ENCODE measurements around the gene ABCA1.
"Not testable (repeated sequence)": the region's sequence is repeated elsewhere in the genome, so short reads cannot be mapped to it uniquely, and the experiment has no call there.

Gene ABCA1

DNA sequence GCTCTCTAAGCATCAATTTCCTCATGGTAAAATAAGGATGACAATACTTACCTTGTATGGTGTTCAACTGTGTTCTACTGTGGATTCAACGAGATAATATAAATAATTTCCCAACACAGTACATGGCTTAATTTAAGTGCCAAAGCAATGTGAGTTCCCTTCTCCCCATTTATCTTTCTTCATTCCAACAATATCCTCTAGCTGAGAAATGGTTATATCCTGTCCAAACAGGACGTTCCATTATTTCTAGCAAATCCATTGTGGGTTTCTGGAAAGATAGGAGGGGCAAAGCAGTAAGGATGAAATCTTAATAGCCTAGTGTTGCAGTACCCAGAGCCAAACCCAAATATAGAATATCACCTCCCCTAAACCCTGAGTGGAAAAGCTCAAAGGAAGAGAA is 22.0 kb downstream of the ABCA1 start:
- DNase-seq (ENCODE audit: low read depth in 2 of 2, low spot score in 1 of 2), result no peak

DNA sequence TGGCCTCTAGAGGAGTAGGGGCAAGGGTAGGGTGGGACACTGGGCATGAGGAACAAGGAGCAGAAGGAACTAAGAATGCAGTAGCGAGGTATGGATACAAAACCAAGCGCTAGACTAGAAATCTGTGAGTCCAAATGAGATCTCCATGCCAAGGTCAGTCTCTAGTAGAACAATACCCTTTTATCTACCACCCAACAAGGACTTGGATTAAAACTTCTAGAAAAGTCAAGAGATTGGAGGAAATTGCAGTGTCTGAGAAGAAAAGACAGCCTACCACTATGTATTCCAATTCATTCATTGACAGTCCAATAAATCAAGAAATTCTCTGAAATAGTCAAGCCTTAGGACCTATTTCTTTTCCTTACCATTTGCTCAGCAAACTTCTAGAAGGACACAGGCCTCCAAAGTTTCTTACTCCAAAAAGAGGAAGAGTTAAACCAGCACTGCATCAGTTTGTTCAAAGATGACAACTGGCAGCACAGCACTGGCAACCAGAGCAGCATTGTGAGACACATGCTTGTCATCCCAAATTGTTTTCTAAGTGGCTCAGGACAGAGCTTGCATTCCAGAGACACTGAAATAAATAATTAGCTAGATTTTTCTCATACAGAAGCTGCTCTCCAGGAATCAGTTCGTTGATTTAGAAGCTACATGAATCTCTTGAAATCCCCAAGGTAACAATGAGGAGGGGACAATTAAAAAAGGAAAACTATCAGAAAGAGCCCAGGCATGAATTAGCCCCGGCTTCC is 22.6 kb downstream of the ABCA1 start:
- DNase-seq (ENCODE audit: low read depth in 2 of 2, low spot score in 1 of 2), result no peak

- no peak for DNase-seq (ENCODE audit: low read depth in 2 of 2, low spot score in 1 of 2)
Observed at GRCh38 chr9:104903609-104904008, 24.3 kb downstream of the ABCA1 start.

GRCh38 chr9:104900871-104901270 is 27.1 kb downstream of the ABCA1 start:
- DNase-seq (ENCODE audit: low read depth in 2 of 2, low spot score in 1 of 2), result no peak

- DNase-seq (ENCODE audit: low read depth in 2 of 2, low spot score in 1 of 2), result no peak
Observed at GRCh38 chr9:104900324-104900723, 27.6 kb downstream of the ABCA1 start.

DNA sequence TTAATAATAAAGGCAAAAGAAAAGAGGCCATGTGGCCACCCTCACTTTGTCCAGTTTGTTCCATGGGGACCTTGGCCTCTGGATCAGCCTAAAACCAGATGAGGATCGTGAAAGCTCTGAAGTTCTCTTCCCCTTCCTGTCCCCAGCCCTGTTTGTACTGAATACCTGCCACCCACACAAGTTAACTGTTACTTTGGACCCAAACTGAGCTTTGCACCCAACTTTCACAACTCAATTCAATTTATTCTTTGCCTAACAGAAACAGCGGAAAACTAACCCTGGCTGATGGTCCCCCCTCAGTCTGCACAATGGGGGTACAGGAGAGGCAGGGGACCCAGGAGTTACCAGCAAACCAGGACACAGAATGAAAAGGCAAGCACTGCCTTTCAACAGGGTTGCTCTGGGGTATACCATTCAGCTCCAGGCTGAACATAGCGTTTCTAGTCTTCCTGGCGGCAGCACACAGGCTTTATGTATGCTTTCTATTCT is 28.2 kb downstream of the ABCA1 start:
- no peak for DNase-seq (ENCODE audit: low read depth in 2 of 2, low spot score in 1 of 2)

DNA sequence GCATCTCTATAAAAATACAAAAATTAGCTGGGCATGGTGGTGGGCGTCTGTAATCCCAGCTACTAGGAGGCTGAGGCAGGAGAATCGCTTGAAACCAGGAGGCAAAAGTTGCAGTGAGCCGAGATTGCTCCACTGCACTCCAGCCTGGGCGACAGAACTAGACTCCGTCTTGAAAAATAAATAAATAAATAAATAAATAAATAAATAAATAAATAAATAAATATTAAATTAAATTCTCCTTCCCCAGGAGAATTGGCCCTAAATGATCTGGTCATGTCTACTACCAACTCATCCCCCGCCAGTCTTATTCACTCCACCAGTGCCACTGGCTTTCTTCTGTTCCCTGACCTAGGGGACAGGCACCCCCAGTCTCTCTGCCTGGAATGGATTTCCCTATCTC is 29.6 kb downstream of the ABCA1 start:
- not testable (repeated sequence) for DNase-seq (ENCODE audit: low read depth in 2 of 2, low spot score in 1 of 2)

DNA sequence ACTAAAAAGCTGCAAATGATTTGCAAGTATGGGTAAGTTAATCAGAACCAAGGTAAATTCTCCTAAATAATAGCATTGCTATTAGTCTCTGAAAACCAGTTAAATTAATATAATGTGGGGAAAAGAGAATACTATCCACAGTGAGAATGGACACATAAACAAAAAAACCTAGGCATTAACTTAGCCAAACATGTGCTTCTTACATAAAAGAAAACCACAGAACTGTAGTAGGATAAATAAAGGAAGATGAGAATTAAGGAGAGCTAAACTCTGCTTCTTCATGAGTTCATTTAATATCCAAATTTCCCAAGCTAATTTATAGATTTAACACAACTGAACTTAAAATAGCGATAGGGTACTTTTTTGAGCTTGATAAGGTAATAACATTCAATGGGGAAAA is 31.8 kb downstream of the ABCA1 start:
- DNase-seq (ENCODE audit: low read depth in 2 of 2, low spot score in 1 of 2), result no peak

DNA sequence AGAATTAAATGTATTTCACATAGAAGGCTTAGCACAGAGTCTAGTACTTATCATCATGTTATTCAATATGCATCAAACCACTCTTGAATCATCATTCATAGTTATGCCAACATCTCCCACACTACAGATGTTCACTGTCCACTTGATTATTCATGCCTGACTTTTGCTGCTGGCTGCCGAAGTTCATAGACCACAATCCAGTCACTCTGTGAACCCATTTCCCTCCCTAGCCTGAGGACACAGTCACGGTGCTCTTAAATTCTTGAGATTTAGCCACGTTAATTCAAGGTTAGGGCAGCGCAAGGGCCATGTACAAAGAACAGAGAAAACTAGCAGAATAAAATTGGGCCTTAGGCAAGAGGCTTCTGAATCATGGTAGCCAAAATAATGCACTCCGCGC is 32.4 kb downstream of the ABCA1 start:
- DNase-seq (ENCODE audit: low read depth in 2 of 2, low spot score in 1 of 2), result no peak

GRCh38 chr9:104892701-104893100 is 35.3 kb downstream of the ABCA1 start:
- DNase-seq (ENCODE audit: low read depth in 2 of 2, low spot score in 1 of 2), result no peak

- no peak for DNase-seq (ENCODE audit: low read depth in 2 of 2, low spot score in 1 of 2)
Observed at GRCh38 chr9:104890433-104890770, 37.6 kb downstream of the ABCA1 start.

DNA sequence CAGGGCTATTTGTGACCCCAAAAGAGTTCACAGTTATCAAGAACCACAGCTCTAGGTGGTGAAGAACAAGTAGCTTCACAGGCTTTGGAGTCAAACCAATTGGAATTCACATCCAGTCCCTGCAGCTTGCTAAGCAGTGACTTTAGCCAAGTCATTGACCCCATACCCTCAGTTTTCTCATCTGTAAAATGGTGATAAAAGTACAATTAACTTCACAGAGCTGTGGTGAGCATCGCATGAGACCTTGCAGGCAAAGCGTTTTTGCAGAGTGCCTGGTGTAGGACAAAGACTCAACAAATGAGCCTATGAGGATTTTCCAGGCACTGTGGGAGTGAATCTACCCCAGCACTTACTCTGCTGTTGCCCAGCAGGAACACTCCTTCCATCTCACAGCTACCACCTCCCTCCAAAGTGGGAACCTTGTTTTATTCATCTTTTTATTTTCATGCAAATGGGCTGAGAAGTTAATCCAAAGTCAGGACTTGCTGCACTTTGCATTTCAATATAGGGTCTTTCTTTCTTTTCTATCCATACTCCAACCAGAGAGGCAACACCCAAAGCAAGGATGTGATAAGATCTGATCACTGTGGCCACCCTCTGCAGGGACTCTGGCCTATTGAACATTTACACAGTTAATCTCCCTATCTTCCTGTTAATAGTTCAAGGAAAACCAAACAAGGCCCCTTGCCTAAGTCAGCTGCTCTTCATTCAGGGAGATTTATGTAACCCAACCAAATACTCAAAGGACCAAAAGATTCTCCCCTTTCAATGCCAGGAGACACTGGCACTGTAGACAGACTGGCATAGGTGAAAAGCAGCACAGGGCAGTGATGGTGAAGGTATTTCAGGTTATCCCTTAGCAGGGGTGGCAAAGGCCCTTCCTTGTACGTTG is 41.9 kb downstream of the ABCA1 start:
- DNase-seq (ENCODE audit: low read depth in 2 of 2, low spot score in 1 of 2), result no peak

DNA sequence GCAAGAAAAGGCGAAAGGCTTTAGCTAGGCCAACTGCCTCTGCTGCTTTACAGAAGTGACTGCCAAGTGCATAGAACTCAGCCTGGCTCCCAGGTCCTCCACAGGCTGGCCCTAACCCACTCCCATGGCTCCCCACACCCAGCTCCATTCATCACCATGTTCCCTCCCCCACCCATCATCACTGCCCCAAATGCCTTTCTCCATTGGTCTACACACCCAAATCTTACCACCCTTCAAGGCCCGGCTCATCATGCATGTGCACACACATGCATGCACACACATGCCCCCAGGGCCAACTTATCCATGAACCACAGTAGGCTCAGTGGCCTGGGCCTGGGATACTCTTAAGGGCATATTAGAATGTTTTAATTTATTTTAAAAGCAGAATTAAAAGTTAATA is 44.8 kb downstream of the ABCA1 start:
- DNase-seq (ENCODE audit: low read depth in 2 of 2, low spot score in 1 of 2), result no peak

GRCh38 chr9:104882566-104882965 is 45.4 kb downstream of the ABCA1 start:
- no peak for DNase-seq (ENCODE audit: low read depth in 2 of 2, low spot score in 1 of 2)

DNA sequence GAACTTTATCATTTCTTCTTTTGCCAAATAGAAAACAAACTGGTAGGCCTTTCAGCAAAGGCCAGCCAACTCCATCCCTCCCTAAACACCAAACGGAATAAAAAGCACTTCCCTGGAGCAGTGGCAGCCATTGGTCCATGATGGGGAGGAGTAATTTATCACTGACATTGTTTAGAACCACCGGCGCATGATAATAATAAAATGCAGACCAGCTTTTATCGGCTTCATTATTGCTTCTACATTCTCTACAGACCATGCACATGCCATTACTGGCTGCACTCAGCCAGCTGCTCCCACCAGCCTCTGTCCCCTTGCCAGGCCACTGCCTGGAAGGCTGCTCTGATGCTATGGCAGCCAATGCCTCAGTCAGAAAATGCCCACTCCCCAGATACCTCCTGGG is 45.9 kb downstream of the ABCA1 start:
- no peak for DNase-seq (ENCODE audit: low read depth in 2 of 2, low spot score in 1 of 2)

DNA sequence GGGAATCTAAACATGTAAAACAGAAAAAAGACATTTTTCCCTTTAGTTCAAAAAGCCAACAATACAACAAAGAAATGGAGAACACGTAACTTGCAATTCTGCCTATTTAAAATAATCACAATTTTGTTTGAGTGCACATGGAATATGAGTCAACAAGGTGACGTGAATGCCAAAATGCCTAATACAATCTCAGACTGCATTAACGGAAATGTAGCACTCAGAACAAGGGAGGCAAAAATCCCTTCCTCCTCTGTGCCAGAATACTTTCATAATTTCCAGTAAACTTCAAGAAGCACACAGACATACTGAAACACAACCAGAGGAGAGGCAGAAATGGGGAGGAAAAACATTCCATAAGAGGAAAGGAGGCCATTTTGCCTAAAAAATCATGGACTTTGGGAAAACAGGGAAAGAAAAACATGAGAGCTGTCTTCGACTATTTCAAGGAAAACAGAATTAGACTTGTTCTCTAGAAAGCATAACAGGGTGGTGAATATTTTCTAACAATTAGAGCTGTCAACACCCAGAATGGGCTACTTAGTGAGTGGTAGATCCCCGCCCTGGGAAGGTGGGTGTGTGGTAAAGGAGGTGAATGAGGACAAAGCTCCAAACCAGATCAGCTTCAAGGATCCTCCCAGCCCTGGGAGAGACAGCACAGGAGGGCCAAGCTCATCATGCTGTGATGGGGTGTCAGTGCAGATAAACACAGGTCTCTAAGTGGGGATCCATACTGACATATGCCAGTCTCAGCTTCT is 48.2 kb downstream of the ABCA1 start:
- DNase-seq (ENCODE audit: low read depth in 2 of 2, low spot score in 1 of 2), result no peak

DNA sequence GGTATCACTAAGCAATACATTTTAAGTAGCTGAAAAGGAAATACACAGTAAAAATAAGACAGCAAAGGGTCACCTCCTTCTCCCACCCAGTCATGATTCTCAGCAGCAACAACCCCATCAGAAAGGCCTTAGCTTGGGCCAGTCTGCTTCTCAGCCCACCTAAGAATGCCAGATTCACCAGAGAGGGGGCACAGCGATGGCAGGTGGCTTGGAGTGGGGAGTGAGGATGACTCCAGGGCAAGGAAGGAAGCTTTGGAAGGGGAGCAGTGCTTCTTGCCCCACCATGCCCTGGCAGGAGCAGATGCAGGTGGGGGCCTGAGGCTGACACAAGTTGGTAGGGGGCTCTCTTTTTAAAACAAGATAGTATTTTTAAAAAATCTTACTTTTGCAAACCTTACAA is 51.4 kb downstream of the ABCA1 start:
- no peak for DNase-seq (ENCODE audit: low read depth in 2 of 2, low spot score in 1 of 2)

DNA sequence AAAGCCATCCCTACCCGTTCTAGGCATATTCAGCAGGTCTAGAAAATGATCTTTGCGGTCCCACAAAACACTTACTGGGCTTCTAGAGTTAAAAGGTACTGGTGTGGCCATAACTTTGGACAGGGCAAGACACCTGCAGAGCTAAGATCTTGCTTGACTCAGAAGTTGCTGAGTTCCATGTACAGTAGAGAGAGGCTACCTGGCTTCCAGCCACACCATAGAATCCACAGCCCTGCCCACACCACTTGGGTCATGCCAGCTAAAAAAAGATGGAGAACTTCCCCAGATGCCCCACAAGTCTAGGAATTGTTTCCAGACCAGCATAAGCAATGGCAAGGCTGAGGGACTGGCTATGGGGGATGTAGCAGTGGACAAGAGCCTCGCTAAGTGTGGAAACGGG is 52.1 kb downstream of the ABCA1 start:
- no peak for DNase-seq (ENCODE audit: low read depth in 2 of 2, low spot score in 1 of 2)

- DNase-seq (ENCODE audit: low read depth in 2 of 2, low spot score in 1 of 2), result no peak
Observed at GRCh38 chr9:104875320-104875719, 52.6 kb downstream of the ABCA1 start.

- no peak for DNase-seq (ENCODE audit: low read depth in 2 of 2, low spot score in 1 of 2)
Observed at GRCh38 chr9:104873489-104873850, 54.5 kb downstream of the ABCA1 start.

- no peak for DNase-seq (ENCODE audit: low read depth in 2 of 2, low spot score in 1 of 2)
Observed at GRCh38 chr9:104872656-104873488, 55.1 kb downstream of the ABCA1 start.
